H1 (cell line): ENCODE measurements around the gene MPST. TPM values are rescaled to one million over a fixed set of nuclear protein-coding genes. Genes with fewer than 3 reads are reported as not detected.

ENCODE experiments used
- CTCF ChIA-PET: fragments of 300-600 bp; sonication (Branson Sonifier 250); formaldehyde crosslinking; loops from one replicate; lab custom pipeline; 2021; ENCODE audit not compliant: partially characterized antibody; lab: Charles Lee
- POLR2A ChIA-PET: fragments of 300-600 bp; sonication (Branson Sonifier 250); formaldehyde crosslinking; loops from one replicate; lab custom pipeline; 2021; ENCODE audit warnings: inconsistent platforms; ENCODE audit not compliant: partially characterized antibody; lab: Charles Lee
- DNase-seq, 2 experiments: peaks; one replicate each; pipeline versions ENCODE4 v3.0.0 to v3.0.0-alpha.2; 2010 to 2022; ENCODE audit warnings: low spot score in 2 of 2, low read depth in 1 of 2, mixed read lengths in 1 of 2
- FAIRE-seq: peaks from 2 replicates; lab custom pipeline; 2011; peaks lifted over from hg19 to GRCh38; lab: Jason Lieb, UNC
- H2AFZ ChIP-seq: 2 replicates; pipeline ENCODE4 v1.8.1; 2012; ENCODE audit warnings: low read length, inconsistent platforms
- H2AK5ac ChIP-seq: 2 replicates; pipeline ENCODE4 v1.6.1; 2013; ENCODE audit warnings: low read depth, low read length
- H2BK120ac ChIP-seq: replicated peaks from 2 replicates; pipeline ENCODE3; 2013; ENCODE audit warnings: low read depth, low read length, inconsistent platforms
- H2BK12ac ChIP-seq: 2 replicates; pipeline ENCODE4 v1.6.1; 2013; ENCODE audit warnings: low read depth, low read length
- H2BK15ac ChIP-seq: 2 replicates; pipeline ENCODE4 v1.6.1; 2013; ENCODE audit warnings: low read length
- H2BK20ac ChIP-seq: 2 replicates; pipeline ENCODE4 v1.6.1; 2013; ENCODE audit warnings: low read length
- H2BK5ac ChIP-seq: 2 replicates; pipeline ENCODE4 v1.6.1; 2013; ENCODE audit warnings: low read depth, low read length
- H3K14ac ChIP-seq: 2 replicates; pipeline ENCODE4 v1.6.1; 2013; ENCODE audit warnings: inconsistent platforms; ENCODE audit not compliant: insufficient read length
- H3K18ac ChIP-seq: 2 replicates; pipeline ENCODE4 v1.6.1; 2013; ENCODE audit warnings: low read length; ENCODE audit errors: extremely low read depth
- H3K23ac ChIP-seq: 2 replicates; pipeline ENCODE4 v1.6.1; 2013; ENCODE audit warnings: inconsistent platforms; ENCODE audit not compliant: insufficient read length
- H3K23me2 ChIP-seq: 2 replicates; pipeline ENCODE4 v1.6.1; 2013; ENCODE audit warnings: low read depth, low read length
- H3K27ac ChIP-seq: 2 replicates; pipeline ENCODE4 v1.6.1; 2011; ENCODE audit warnings: low read depth, low read length, inconsistent platforms
- H3K27me3 ChIP-seq, 4 experiments: replicated peaks in 1 of 4; 1 replicate in 1 of 4; 2 replicates in 3 of 4; pipeline versions ENCODE4 v1.6.1 to v1.8.1; 2011 to 2013; ENCODE audit warnings: low read length in 3 of 4, mild to moderate bottlenecking in 3 of 4, inconsistent platforms in 2 of 4, mixed read lengths in 2 of 4, moderate library complexity in 1 of 4; ENCODE audit not compliant: control insufficient read depth in 3 of 4, insufficient read depth in 3 of 4; ENCODE audit errors: extremely low read depth in 1 of 4
- H3K36me3 ChIP-seq, 4 experiments: 2 replicates each; pipeline versions ENCODE4 v1.6.1 to v1.8.1; 2011 to 2013; ENCODE audit warnings: mild to moderate bottlenecking in 4 of 4, low read length in 3 of 4, moderate library complexity in 2 of 4, control low read depth in 1 of 4, inconsistent platforms in 1 of 4; ENCODE audit not compliant: insufficient read depth in 4 of 4, control insufficient read depth in 2 of 4
- H3K4ac ChIP-seq: replicated peaks from 2 replicates; pipeline ENCODE3; 2013; ENCODE audit warnings: low read length, low read depth, mixed read lengths, inconsistent platforms; ENCODE audit not compliant: insufficient read length
- H3K4me1 ChIP-seq, 4 experiments: replicated peaks in 1 of 4; 1 replicate in 1 of 4; 2 replicates in 3 of 4; pipeline versions ENCODE4 v1.6.1 to v1.8.1; 2011 to 2013; ENCODE audit warnings: low read length in 3 of 4, inconsistent platforms in 2 of 4, mixed read lengths in 1 of 4; ENCODE audit not compliant: insufficient read depth in 4 of 4, control insufficient read depth in 3 of 4
- H3K4me2 ChIP-seq, 2 experiments: 2 replicates each; pipeline versions ENCODE4 v1.6.1 to v1.8.1; 2011 to 2013; ENCODE audit warnings: low read depth in 2 of 2, low read length in 2 of 2, control low read depth in 1 of 2, inconsistent platforms in 1 of 2, mild to moderate bottlenecking in 1 of 2; ENCODE audit not compliant: insufficient read depth in 1 of 2
- H3K4me3 ChIP-seq, 4 experiments: fragments of 200-600, 300-600 bp in 1 of 4; sonication (generic), shearing (Covaris generic), sonication (Bioruptor Twin) in 1 of 4; 2 replicates each; pipeline versions ENCODE4 v1.5.1 to v1.8.1; 2011 to 2016; ENCODE audit warnings: low read length in 4 of 4, low read depth in 3 of 4, control low read depth in 2 of 4, inconsistent platforms in 2 of 4, mild to moderate bottlenecking in 2 of 4, mixed read lengths in 1 of 4, moderate library complexity in 1 of 4; ENCODE audit not compliant: insufficient read depth in 2 of 4; ENCODE audit errors: extremely low read depth in 1 of 4
- H3K56ac ChIP-seq: replicated peaks from 2 replicates; pipeline ENCODE3; 2013; ENCODE audit warnings: low read depth, mild to moderate bottlenecking, mixed read lengths, low read length, inconsistent platforms; ENCODE audit not compliant: insufficient read length
- H3K79me1 ChIP-seq: 2 replicates; pipeline ENCODE4 v1.6.1; 2013; ENCODE audit warnings: low read depth, low read length, control low read depth
- H3K79me2 ChIP-seq, 2 experiments: 2 replicates each; pipeline versions ENCODE4 v1.6.1 to v1.8.1; 2012 to 2013; ENCODE audit warnings: low read length in 2 of 2, mild to moderate bottlenecking in 2 of 2, inconsistent platforms in 1 of 2; ENCODE audit not compliant: insufficient read depth in 2 of 2, control insufficient read depth in 1 of 2
- H3K9ac ChIP-seq, 4 experiments: replicated peaks in 1 of 4; 1 replicate in 1 of 4; 2 replicates in 3 of 4; pipeline versions ENCODE4 v1.6.1 to v1.8.1; 2011 to 2013; ENCODE audit warnings: low read depth in 3 of 4, low read length in 3 of 4, control low read depth in 2 of 4, mild to moderate bottlenecking in 2 of 4, moderate library complexity in 2 of 4, inconsistent platforms in 1 of 4; ENCODE audit errors: extremely low read depth in 1 of 4
- H3K9me3 ChIP-seq, 2 experiments: 2 replicates each; pipeline versions ENCODE4 v1.6.1 to v1.8.1; 2012 to 2013; ENCODE audit warnings: mild to moderate bottlenecking in 2 of 2, moderate library complexity in 2 of 2, control low read depth in 1 of 2, inconsistent platforms in 1 of 2, low read depth in 1 of 2, low read length in 1 of 2, mixed read lengths in 1 of 2; ENCODE audit not compliant: insufficient read depth in 2 of 2
- H4K20me1 ChIP-seq, 2 experiments: replicated peaks in 1 of 2; 2 replicates each; pipeline versions ENCODE3 to v1.8.1; 2011 to 2013; ENCODE audit warnings: inconsistent platforms in 2 of 2, low read length in 2 of 2, mild to moderate bottlenecking in 1 of 2; ENCODE audit not compliant: insufficient read depth in 2 of 2, control insufficient read depth in 1 of 2
- H4K5ac ChIP-seq: 2 replicates; pipeline ENCODE4 v1.6.1; 2013; ENCODE audit warnings: low read length, low read depth, mixed read lengths, inconsistent platforms; ENCODE audit not compliant: insufficient read length
- H4K8ac ChIP-seq: 2 replicates; pipeline ENCODE4 v1.8.0; 2013; ENCODE audit warnings: mild to moderate bottlenecking, moderate library complexity, low read length, inconsistent platforms; ENCODE audit not compliant: insufficient read depth; ENCODE audit errors: extremely low read depth
- H4K91ac ChIP-seq: replicated peaks from 2 replicates; pipeline ENCODE3; 2013; ENCODE audit warnings: low read length, mixed read lengths, inconsistent platforms; ENCODE audit not compliant: insufficient read length
- KDM1A ChIP-seq: fragments of 200-600, 300-600 bp; sonication (generic); IDR thresholded peaks from 2 replicates; pipeline ENCODE4 v1.7.1; 2016; ENCODE audit warnings: mild to moderate bottlenecking, low read length, borderline replicate concordance
- KDM4A ChIP-seq: IDR thresholded peaks from one replicate; pipeline ENCODE4 v1.7.1; 2012; ENCODE audit warnings: low read depth, mild to moderate bottlenecking, moderate library complexity, low read length, inconsistent platforms; ENCODE audit not compliant: severe bottlenecking
- PHF8 ChIP-seq: fragments of 200-600 bp; sonication (generic); conservative IDR thresholded peaks from 2 replicates; pipeline ENCODE4 v1.7.1; 2012; ENCODE audit warnings: low read depth, mild to moderate bottlenecking, inconsistent platforms, low read length, moderate library complexity
- SAP30 ChIP-seq: fragments of 300-600 bp; sonication (generic); IDR thresholded peaks from 2 replicates; pipeline ENCODE4 v1.7.1; 2012; ENCODE audit warnings: low read length, moderate library complexity, mild to moderate bottlenecking, inconsistent platforms; ENCODE audit not compliant: insufficient read depth, insufficient replicate concordance
- SP4 ChIP-seq: IDR thresholded peaks from 2 replicates; pipeline ENCODE4 v1.6.1; 2012; ENCODE audit warnings: low read length, inconsistent platforms
- WGBS, 2 experiments: shearing (Covaris generic) in 1 of 2; methylation state at CpG; one replicate each; pipeline versions ENCODE4 v1.1.6 to v1.1.7; 2013 to 2015; ENCODE audit warnings: low lambda C conversion rate in 2 of 2, mixed read lengths in 2 of 2, inconsistent platforms in 1 of 2, low coverage in 1 of 2, missing lambda C conversion rate in 1 of 2; ENCODE audit not compliant: insufficient replicate concordance in 2 of 2, insufficient coverage in 1 of 2, insufficient read length in 1 of 2; ENCODE audit errors: extremely low coverage in 1 of 2, missing lambda C conversion rate in 1 of 2; 5-methylcytosine and 5-hydroxymethylcytosine counted together
- polyA plus RNA-seq, 7 experiments: library from polyadenylated mRNA; depleted of rRNA in 3 of 7; stranded (reverse) in 5 of 7; unstranded in 2 of 7; fragments of >200 nt in 5 of 7; fragments of 200-250 nt in 2 of 7; gene quantifications; 1 replicate in 5 of 7; 2 replicates in 1 of 7; 4 replicates in 1 of 7; pipeline versions ENCODE4 v1.2.1 to v1.2.3, GENCODE V29; 2011 to 2013; ENCODE audit warnings: missing spikeins in 2 of 7, mixed read lengths in 2 of 7
- total RNA-seq: library from RNA; stranded (reverse); fragmentation: NEBNext Ultra II Directional; extraction: Animal tissue kit (Norgen Biotek cat#: 25700); gene quantifications from 2 replicates; pipeline ENCODE4 v1.2.1, GENCODE V29; 2021
- TF ChIP-seq, protein P1 (sequence below): IDR thresholded peaks from 2 replicates; pipeline ENCODE4 v1.6.1; 2012; ENCODE audit warnings: inconsistent platforms

The MPST gene
- total and polyA plus RNA-seq, 2 of the 8 experiments (the other 6 are each of a cell fraction or from before 2014, with no cell fraction given) = 86.0 to 124 TPM

DNA sequence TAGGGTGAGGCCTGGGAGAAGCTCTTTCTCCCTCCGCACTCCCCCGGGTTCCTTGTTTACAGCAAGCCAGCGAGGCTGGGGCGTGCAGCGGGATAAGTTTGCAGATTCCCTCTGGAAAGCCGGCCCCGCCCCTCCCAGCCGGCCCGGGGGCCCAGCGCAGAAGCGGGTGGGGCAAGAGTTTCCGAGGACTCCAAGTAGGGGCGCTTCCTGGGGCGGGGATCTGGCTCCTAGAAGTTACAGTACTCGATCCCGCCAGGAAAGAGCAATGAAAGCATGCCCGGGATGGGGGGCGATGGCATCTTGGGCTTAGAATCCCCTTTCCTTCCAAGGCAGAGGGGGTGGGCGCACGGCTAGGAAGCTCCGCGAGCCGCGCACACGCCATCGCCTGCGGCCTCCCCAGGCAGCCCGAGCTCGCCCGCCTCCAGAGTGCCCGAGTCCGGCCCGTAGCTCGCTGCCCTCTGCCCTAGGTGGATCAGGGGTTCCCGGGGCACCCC lies 680 bp upstream of the MPST start:
- H2BK12ac ChIP-seq = no peak overlapping the region
- H2AFZ ChIP-seq = no peak overlapping the region
- 2% methylated on average over 23 of the region's 35 CpGs; no CpG with 5 or more reads in 1 of the 2 experiments for WGBS, 2 experiments
- peaks cover 0 to 25% of the 10 kb centered on the region in 2 experiments; a peak in 3 of 4 replicates for H3K79me2 ChIP-seq
- H3K18ac ChIP-seq = peak overlapping the region; percentile 48
- H2BK5ac ChIP-seq = peak overlapping the region; percentile 83; the same call in 1 of the 2 replicates
- FAIRE-seq (no peak), DNase-seq (peak in 1 of 2 experiments; percentile 78)
- H3K9ac ChIP-seq = peak overlapping the region; percentile 70 to 98 (median 84)
- peak overlapping the region; percentile 21 for H3K4ac ChIP-seq
- H4K91ac ChIP-seq = peak overlapping the region; percentile 10
- H4K8ac ChIP-seq = peak overlapping the region; percentile 86; the same call in 1 of the 2 replicates
- peaks cover 6% of the 10 kb centered on the region for H3K79me1 ChIP-seq
- peak overlapping the region; percentile 69 for H4K5ac ChIP-seq
- peak overlapping the region; percentile 89; the same call in 1 of the 2 replicates for H3K27ac ChIP-seq
- H3K56ac ChIP-seq = peak overlapping the region; percentile 71
- peaks cover 11% of the 10 kb centered on the region for H3K23me2 ChIP-seq
- TF ChIP-seq SAP30 (peak; percentile 41), SP4 (no peak), PHF8 (peak; percentile 83; the same call in 1 of the 2 replicates), KDM4A (peak; percentile 54), KDM1A (no peak)
- TF ChIP-seq, protein P1, sequence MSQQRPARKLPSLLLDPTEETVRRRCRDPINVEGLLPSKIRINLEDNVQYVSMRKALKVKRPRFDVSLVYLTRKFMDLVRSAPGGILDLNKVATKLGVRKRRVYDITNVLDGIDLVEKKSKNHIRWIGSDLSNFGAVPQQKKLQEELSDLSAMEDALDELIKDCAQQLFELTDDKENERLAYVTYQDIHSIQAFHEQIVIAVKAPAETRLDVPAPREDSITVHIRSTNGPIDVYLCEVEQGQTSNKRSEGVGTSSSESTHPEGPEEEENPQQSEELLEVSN = peak; percentile 12; the same call in 1 of the 2 replicates
- ChIA-PET POLR2A (interaction anchor here (0.7 to 4.3 kb wide), 16 partner anchors 9 to 433 kb away, joined by 3 to 33 read pairs (median 4); partner anchors contain the start of gene KCTD17), CTCF (interaction anchor here (0.8 to 5.4 kb wide), 5 partner anchors 12 to 242 kb away, joined by 3 to 37 read pairs (median 6); no protein-coding TSS in a partner anchor)
- peak overlapping the region; percentile 70 to 86 (median 78) for H3K4me3 ChIP-seq
- no peak overlapping the region for H3K14ac ChIP-seq
- no peak overlapping the region for H3K23ac ChIP-seq
- peaks cover 0 to 21% (median 11%) of the 10 kb centered on the region in 4 experiments; a peak in 6 of 7 replicates for H3K4me1 ChIP-seq
- H2AK5ac ChIP-seq = no peak overlapping the region
- H2BK120ac ChIP-seq = no peak overlapping the region
- no peaks in the 10 kb centered on the region for H3K9me3 ChIP-seq
- H3K27me3 ChIP-seq = no peaks in the 10 kb centered on the region
- no peak overlapping the region; the same call in 1 of the 2 replicates for H2BK15ac ChIP-seq
- peak overlapping the region; percentile 73 to 89 for H3K4me2 ChIP-seq
- H4K20me1 ChIP-seq = peaks cover 12 to 31% of the 10 kb centered on the region in 2 experiments
- no peak overlapping the region for H2BK20ac ChIP-seq
- peaks cover 0 to 13% (median 2%) of the 10 kb centered on the region in 4 experiments; a peak in 2 of 8 replicates for H3K36me3 ChIP-seq
